Measurements from ENCODE around the gene SYNE2.

GRCh38 chr14:64000749-64001148 is 147.9 kb downstream of the SYNE2 start:
- TF ChIP-seq, protein P1, sequence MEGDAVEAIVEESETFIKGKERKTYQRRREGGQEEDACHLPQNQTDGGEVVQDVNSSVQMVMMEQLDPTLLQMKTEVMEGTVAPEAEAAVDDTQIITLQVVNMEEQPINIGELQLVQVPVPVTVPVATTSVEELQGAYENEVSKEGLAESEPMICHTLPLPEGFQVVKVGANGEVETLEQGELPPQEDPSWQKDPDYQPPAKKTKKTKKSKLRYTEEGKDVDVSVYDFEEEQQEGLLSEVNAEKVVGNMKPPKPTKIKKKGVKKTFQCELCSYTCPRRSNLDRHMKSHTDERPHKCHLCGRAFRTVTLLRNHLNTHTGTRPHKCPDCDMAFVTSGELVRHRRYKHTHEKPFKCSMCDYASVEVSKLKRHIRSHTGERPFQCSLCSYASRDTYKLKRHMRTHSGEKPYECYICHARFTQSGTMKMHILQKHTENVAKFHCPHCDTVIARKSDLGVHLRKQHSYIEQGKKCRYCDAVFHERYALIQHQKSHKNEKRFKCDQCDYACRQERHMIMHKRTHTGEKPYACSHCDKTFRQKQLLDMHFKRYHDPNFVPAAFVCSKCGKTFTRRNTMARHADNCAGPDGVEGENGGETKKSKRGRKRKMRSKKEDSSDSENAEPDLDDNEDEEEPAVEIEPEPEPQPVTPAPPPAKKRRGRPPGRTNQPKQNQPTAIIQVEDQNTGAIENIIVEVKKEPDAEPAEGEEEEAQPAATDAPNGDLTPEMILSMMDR (IDR thresholded peaks at IDR 0.05; ENCODE audit: low read depth, low read length, poor library complexity, severe bottlenecking), result no peak
- TF ChIP-seq EZH2phosphoT487 (IDR thresholded peaks at IDR 0.05; ENCODE audit: borderline replicate concordance, low read length), result no peak
